Activated CD8-positive, alpha-beta memory T cell treated with anti-CD3 and anti-CD28 coated beads, Interleukin-2, amount 50 U/mL, for 1 hour (primary cell): Measurements from ENCODE around the gene MELK.

ENCODE experiments used
- DNase-seq: peaks from one replicate; pipeline ENCODE4 v3.0.0-alpha.2; 2020; ENCODE audit errors: extremely low read depth

Gene MELK

GRCh38 chr9:36676091-36676490 lies 103.4 kb downstream of the MELK start:
- no peak for DNase-seq

- DNase-seq = no peak
Measured at GRCh38 chr9:36676778-36677485, 104.2 kb downstream of the MELK start.

- DNase-seq = no peak
Measured at GRCh38 chr9:36677611-36678010, 104.9 kb downstream of the MELK start.

GRCh38 chr9:36679710-36680109 lies 107.0 kb downstream of the MELK start:
- no peak for DNase-seq

- DNase-seq = no peak
Measured at GRCh38 chr9:36686471-36686870, 113.8 kb downstream of the MELK start.

GRCh38 chr9:36690412-36691168 lies 117.9 kb downstream of the MELK start:
- DNase-seq = no peak

- DNase-seq = no peak
Measured at GRCh38 chr9:36691671-36692070, 119.0 kb downstream of the MELK start.

- no peak for DNase-seq
Measured at GRCh38 chr9:36698984-36699383, 126.3 kb downstream of the MELK start.

GRCh38 chr9:36704148-36704547 lies 131.5 kb downstream of the MELK start:
- DNase-seq = no peak

- no peak for DNase-seq
Measured at GRCh38 chr9:36713515-36714490, 141.1 kb downstream of the MELK start.

GRCh38 chr9:36716496-36716895 lies 143.8 kb downstream of the MELK start:
- no peak for DNase-seq

GRCh38 chr9:36717276-36717675 lies 144.6 kb downstream of the MELK start:
- no peak for DNase-seq

GRCh38 chr9:36718612-36719011 lies 145.9 kb downstream of the MELK start:
- no peak for DNase-seq

- DNase-seq = no peak
Measured at GRCh38 chr9:36720043-36720442, 147.3 kb downstream of the MELK start.

GRCh38 chr9:36721846-36722588 lies 149.3 kb downstream of the MELK start:
- DNase-seq = no peak

GRCh38 chr9:36725777-36726356 lies 153.2 kb downstream of the MELK start:
- no peak for DNase-seq
